GM23338 (cell line): ENCODE results near the gene EBLN1. TPM values are rescaled to one million over a fixed set of nuclear protein-coding genes. Genes with fewer than 3 reads are reported as not detected.

Source experiments
- ATAC-seq: fragments of 200-7000 bp; cut with Tn5 transposase; 3 replicates; pipeline ENCODE4 v1.9.1; 2020
- DNase-seq: peaks from one replicate; pipeline ENCODE4 v3.0.0-alpha.2; 2015; ENCODE audit warnings: low spot score
- H2AFZ ChIP-seq: fragments of 200-600 bp; sonication (generic); 2 replicates; pipeline ENCODE4 v1.8.0; 2016; ENCODE audit warnings: antibody characterized with exemption, mild to moderate bottlenecking, moderate library complexity
- H3F3A ChIP-seq: fragments of 200-600 bp; sonication (generic); replicated peaks from 2 replicates; pipeline ENCODE4 v1.8.0; 2017; ENCODE audit warnings: antibody characterized with exemption, mixed run types, low read depth
- H3K27ac ChIP-seq: fragments of 200-600 bp; sonication (generic); 2 replicates; pipeline ENCODE4 v1.6.1; 2016; ENCODE audit warnings: low read depth
- H3K27me3 ChIP-seq: fragments of 200-600 bp; sonication (generic); 2 replicates; pipeline ENCODE4 v1.8.0; 2016; ENCODE audit warnings: mild to moderate bottlenecking, mixed run types, moderate library complexity; ENCODE audit not compliant: insufficient read depth
- H3K36me3 ChIP-seq: fragments of 200-600 bp; sonication (generic); 2 replicates; pipeline ENCODE4 v1.8.0; 2016; ENCODE audit warnings: mild to moderate bottlenecking; ENCODE audit not compliant: insufficient read depth
- H3K4me1 ChIP-seq: fragments of 200-600 bp; sonication (generic); 2 replicates; pipeline ENCODE4 v1.8.0; 2016; ENCODE audit warnings: mild to moderate bottlenecking, moderate library complexity; ENCODE audit not compliant: insufficient read depth
- H3K4me2 ChIP-seq: fragments of 200-600 bp; sonication (generic); 2 replicates; pipeline ENCODE4 v1.7.1; 2017; ENCODE audit warnings: mixed run types
- H3K4me3 ChIP-seq: fragments of 200-600 bp; sonication (generic); 2 replicates; pipeline ENCODE4 v1.6.1; 2016; ENCODE audit warnings: mixed run types
- H3K79me2 ChIP-seq: fragments of 200-600 bp; sonication (generic); replicated peaks from 2 replicates; pipeline ENCODE4 v1.8.0; 2017; ENCODE audit warnings: mild to moderate bottlenecking; ENCODE audit not compliant: insufficient read depth
- H3K9me2 ChIP-seq: fragments of 200-600 bp; sonication (generic); 2 replicates; pipeline ENCODE4 v1.8.0; 2017; ENCODE audit not compliant: insufficient read depth
- H4K20me1 ChIP-seq: fragments of 200-600 bp; sonication (generic); replicated peaks from 2 replicates; pipeline ENCODE4 v1.8.0; 2017; ENCODE audit warnings: mild to moderate bottlenecking; ENCODE audit not compliant: insufficient read depth
- H3K27ac Mint-ChIP-seq: 2 replicates; pipeline ENCODE4 v1.8.0; 2020; ENCODE audit warnings: inconsistent platforms, mild to moderate bottlenecking, moderate library complexity, mixed read lengths
- H3K27me3 Mint-ChIP-seq: 3 replicates; pipeline ENCODE4 v1.8.0; 2022; ENCODE audit warnings: low read depth, mild to moderate bottlenecking, moderate library complexity, mixed read lengths, inconsistent platforms; ENCODE audit not compliant: insufficient read depth, poor library complexity
- H3K36me3 Mint-ChIP-seq: 3 replicates; pipeline ENCODE4 v1.8.0; 2021; ENCODE audit warnings: low read depth, mild to moderate bottlenecking, inconsistent platforms, moderate library complexity, mixed read lengths
- H3K4me1 Mint-ChIP-seq: 3 replicates; pipeline ENCODE4 v1.8.0; 2020; ENCODE audit warnings: mild to moderate bottlenecking, inconsistent platforms, mixed read lengths
- H3K4me3 Mint-ChIP-seq: 3 replicates; pipeline ENCODE4 v1.8.0; 2021; ENCODE audit warnings: moderate library complexity, mild to moderate bottlenecking, inconsistent platforms, mixed read lengths
- H3K9me3 Mint-ChIP-seq: 3 replicates; pipeline ENCODE4 v1.8.0; 2020; ENCODE audit warnings: moderate library complexity, mild to moderate bottlenecking, inconsistent platforms, mixed read lengths
- EZH2 ChIP-seq: fragments of 200-600 bp; sonication (generic); IDR thresholded peaks from one replicate; pipeline ENCODE4 v1.8.0; 2017; ENCODE audit warnings: antibody characterized with exemption, mild to moderate bottlenecking, low read depth; ENCODE audit not compliant: unreplicated experiment
- EZH2phosphoT487 ChIP-seq: fragments of 200-600 bp; sonication (generic); IDR thresholded peaks from one replicate; pipeline ENCODE4 v1.8.1; 2018; ENCODE audit warnings: antibody characterized with exemption; ENCODE audit not compliant: unreplicated experiment
- JUNB ChIP-seq: IDR thresholded peaks from one replicate; pipeline ENCODE4 v1.6.1; 2016; ENCODE audit warnings: antibody characterized with exemption; ENCODE audit not compliant: unreplicated experiment
- NANOG ChIP-seq: IDR thresholded peaks from 2 replicates; pipeline ENCODE4 v1.6.1; 2016; ENCODE audit warnings: antibody characterized with exemption, borderline replicate concordance
- REST ChIP-seq: IDR thresholded peaks from one replicate; pipeline ENCODE4 v1.6.1; 2018; ENCODE audit warnings: antibody characterized with exemption; ENCODE audit not compliant: unreplicated experiment
- STAT1 ChIP-seq: IDR thresholded peaks from one replicate; pipeline ENCODE4 v1.6.1; 2016; ENCODE audit warnings: antibody characterized with exemption; ENCODE audit not compliant: unreplicated experiment
- ZNF114 ChIP-seq: fragments of 250-450 bp; sonication (Bioruptor Pico); IDR thresholded peaks from 2 replicates; pipeline ENCODE4 v1.5.0; 2020; ENCODE audit warnings: mild to moderate bottlenecking, moderate library complexity
- polyA plus RNA-seq: library from polyadenylated mRNA; unstranded; fragments of >200 nt; fragmentation: Nextera tagmentation; extraction: Ambion mirVana; gene quantifications from 2 replicates; pipeline ENCODE4 v1.2.1, GENCODE V29; 2016
- total RNA-seq: library from RNA; depleted of rRNA; stranded (reverse); fragments of >200 nt; shearing (Covaris generic); gene quantifications from 2 replicates; pipeline ENCODE4 v1.2.3, GENCODE V29; 2014
- TF ChIP-seq, protein P1 (sequence below), 2 experiments: fragments of 200-600 bp in 1 of 2; sonication (generic) in 1 of 2; conservative IDR thresholded peaks; 2 replicates each; pipeline versions ENCODE4 v1.5.1 to v1.6.1; 2016 to 2017; ENCODE audit warnings: antibody characterized with exemption in 2 of 2, low read depth in 2 of 2, mild to moderate bottlenecking in 2 of 2, moderate library complexity in 1 of 2
- TF ChIP-seq, protein P2 (sequence below): IDR thresholded peaks from 2 replicates; pipeline ENCODE4 v1.6.1; 2016; ENCODE audit warnings: antibody characterized with exemption

Gene EBLN1
- total and polyA plus RNA-seq, 2 experiments from 2014 or later, result not detected

DNA sequence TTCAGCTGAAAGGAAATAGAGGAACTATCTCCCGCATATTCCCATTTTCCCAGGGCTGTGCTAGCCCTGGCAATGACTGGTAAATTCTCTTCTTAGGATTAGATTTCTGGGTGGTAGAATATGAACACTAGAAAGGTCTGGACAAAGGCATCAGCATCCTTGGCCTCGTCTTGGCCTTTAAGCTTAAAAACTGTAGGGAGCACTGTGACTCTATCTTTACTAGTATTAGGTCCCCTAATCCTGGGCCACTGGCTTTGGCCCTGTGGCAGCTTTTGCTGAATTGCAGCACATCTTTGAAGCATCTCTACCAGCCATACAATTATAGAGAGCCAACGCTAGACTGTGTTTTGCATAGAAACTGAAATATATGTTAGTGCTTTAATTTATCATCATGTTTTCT, 41.5 kb upstream of the EBLN1 start:
- TF ChIP-seq, protein P1, sequence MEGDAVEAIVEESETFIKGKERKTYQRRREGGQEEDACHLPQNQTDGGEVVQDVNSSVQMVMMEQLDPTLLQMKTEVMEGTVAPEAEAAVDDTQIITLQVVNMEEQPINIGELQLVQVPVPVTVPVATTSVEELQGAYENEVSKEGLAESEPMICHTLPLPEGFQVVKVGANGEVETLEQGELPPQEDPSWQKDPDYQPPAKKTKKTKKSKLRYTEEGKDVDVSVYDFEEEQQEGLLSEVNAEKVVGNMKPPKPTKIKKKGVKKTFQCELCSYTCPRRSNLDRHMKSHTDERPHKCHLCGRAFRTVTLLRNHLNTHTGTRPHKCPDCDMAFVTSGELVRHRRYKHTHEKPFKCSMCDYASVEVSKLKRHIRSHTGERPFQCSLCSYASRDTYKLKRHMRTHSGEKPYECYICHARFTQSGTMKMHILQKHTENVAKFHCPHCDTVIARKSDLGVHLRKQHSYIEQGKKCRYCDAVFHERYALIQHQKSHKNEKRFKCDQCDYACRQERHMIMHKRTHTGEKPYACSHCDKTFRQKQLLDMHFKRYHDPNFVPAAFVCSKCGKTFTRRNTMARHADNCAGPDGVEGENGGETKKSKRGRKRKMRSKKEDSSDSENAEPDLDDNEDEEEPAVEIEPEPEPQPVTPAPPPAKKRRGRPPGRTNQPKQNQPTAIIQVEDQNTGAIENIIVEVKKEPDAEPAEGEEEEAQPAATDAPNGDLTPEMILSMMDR (conservative IDR thresholded peaks at IDR 0.05; ENCODE audit: low read depth in 2 of 2), result peak; percentile 35 to 52; a peak in 2 of 4 replicates
- TF ChIP-seq STAT1, result no peak
- H3K4me1 Mint-ChIP-seq, result no peaks in the 10 kb centered on the region
- H3K4me3 Mint-ChIP-seq, result no peak overlapping the region
- H3K9me3 Mint-ChIP-seq, result no peaks in the 10 kb centered on the region
- H3K27me3 Mint-ChIP-seq, result peaks cover 19% of the 10 kb centered on the region
- H3K79me2 ChIP-seq, result no peaks in the 10 kb centered on the region
- H3K27me3 ChIP-seq, result peaks cover 44% of the 10 kb centered on the region
- no peaks in the 10 kb centered on the region for H4K20me1 ChIP-seq
- H3F3A ChIP-seq, result no peaks in the 10 kb centered on the region
- H3K4me2 ChIP-seq, result no peak overlapping the region
- H3K27ac Mint-ChIP-seq, result no peak overlapping the region
- no peak overlapping the region for H3K27ac ChIP-seq
- H3K4me1 ChIP-seq, result no peaks in the 10 kb centered on the region
- ATAC-seq (peak; percentile 71), DNase-seq (peak; percentile 48)
- H3K9me2 ChIP-seq, result no peaks in the 10 kb centered on the region
- H3K4me3 ChIP-seq, result no peak overlapping the region
- no peak overlapping the region for H2AFZ ChIP-seq
- H3K36me3 ChIP-seq, result no peaks in the 10 kb centered on the region
- no peaks in the 10 kb centered on the region for H3K36me3 Mint-ChIP-seq

- Histone ChIP-seq H2AFZ (no peak overlapping the region), H3K4me3 (no peak overlapping the region), H4K20me1 (no peaks in the 10 kb centered on the region), H3K9me2 (no peaks in the 10 kb centered on the region), H3K27ac (no peak overlapping the region), H3K79me2 (no peaks in the 10 kb centered on the region), H3K4me1 (no peaks in the 10 kb centered on the region), H3F3A (no peaks in the 10 kb centered on the region), H3K4me2 (no peak overlapping the region), H3K27me3 (peaks cover 52% of the 10 kb centered on the region), H3K36me3 (no peaks in the 10 kb centered on the region)
- Mint-ChIP-seq H3K27ac (no peak overlapping the region), H3K4me1 (no peaks in the 10 kb centered on the region), H3K9me3 (no peaks in the 10 kb centered on the region), H3K4me3 (no peak overlapping the region), H3K27me3 (peaks cover 27% of the 10 kb centered on the region), H3K36me3 (no peaks in the 10 kb centered on the region)
- ATAC-seq, result no peak
- no peak for TF ChIP-seq ZNF114 (CRISPR knock-in tag)
- TF ChIP-seq, protein P2, sequence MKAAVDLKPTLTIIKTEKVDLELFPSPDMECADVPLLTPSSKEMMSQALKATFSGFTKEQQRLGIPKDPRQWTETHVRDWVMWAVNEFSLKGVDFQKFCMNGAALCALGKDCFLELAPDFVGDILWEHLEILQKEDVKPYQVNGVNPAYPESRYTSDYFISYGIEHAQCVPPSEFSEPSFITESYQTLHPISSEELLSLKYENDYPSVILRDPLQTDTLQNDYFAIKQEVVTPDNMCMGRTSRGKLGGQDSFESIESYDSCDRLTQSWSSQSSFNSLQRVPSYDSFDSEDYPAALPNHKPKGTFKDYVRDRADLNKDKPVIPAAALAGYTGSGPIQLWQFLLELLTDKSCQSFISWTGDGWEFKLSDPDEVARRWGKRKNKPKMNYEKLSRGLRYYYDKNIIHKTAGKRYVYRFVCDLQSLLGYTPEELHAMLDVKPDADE, result no peak
- no peak for TF ChIP-seq NANOG
- TF ChIP-seq STAT1, result no peak
- no peak for DNase-seq
These were observed 40.7 kb upstream of the EBLN1 start for GRCh38 chr10:22258471-22258870.

DNA sequence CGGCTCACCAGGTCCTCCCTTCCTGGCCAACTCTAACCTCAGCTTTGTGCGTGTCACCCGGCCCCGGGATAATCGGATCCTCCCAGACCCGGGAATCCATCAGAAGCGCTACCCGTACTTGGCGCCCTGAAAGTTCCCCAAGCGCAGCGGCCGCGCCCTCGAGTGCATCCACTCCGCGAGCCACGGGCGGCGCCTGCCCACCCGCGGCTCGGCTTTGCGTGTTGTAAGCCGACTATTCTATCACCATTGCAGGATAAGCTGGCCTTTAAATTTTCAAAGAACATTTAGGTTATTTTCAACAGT, 35.7 kb upstream of the EBLN1 start:
- DNase-seq (peak; percentile 67), ATAC-seq (peak; percentile 40)
- H3K79me2 ChIP-seq, result no peaks in the 10 kb centered on the region
- peaks cover 9% of the 10 kb centered on the region for H3K4me1 ChIP-seq
- no peaks in the 10 kb centered on the region for H4K20me1 ChIP-seq
- peak overlapping the region; percentile 94 for H3K4me2 ChIP-seq
- H3K27me3 ChIP-seq, result peaks cover 100% of the 10 kb centered on the region
- H3K36me3 Mint-ChIP-seq, result no peaks in the 10 kb centered on the region
- H3K27ac ChIP-seq, result no peak overlapping the region
- H3K9me3 Mint-ChIP-seq, result no peaks in the 10 kb centered on the region
- no peaks in the 10 kb centered on the region for H3K36me3 ChIP-seq
- no peaks in the 10 kb centered on the region for H3K9me2 ChIP-seq
- peak overlapping the region; percentile 70 for H3K4me3 Mint-ChIP-seq
- H2AFZ ChIP-seq, result no peak overlapping the region
- H3K4me3 ChIP-seq, result peak overlapping the region; percentile 72
- H3K27me3 Mint-ChIP-seq, result peaks cover 61% of the 10 kb centered on the region
- H3K27ac Mint-ChIP-seq, result no peak overlapping the region
- H3F3A ChIP-seq, result 0 out of 2 replicates have a peak, but pooled peaks cover 4% of the 10 kb centered on the region
- peaks cover 9% of the 10 kb centered on the region for H3K4me1 Mint-ChIP-seq
- TF ChIP-seq EZH2phosphoT487 (no peak), NANOG (no peak), REST (no peak), JUNB (no peak), EZH2 (peak; percentile 95)
- TF ChIP-seq, protein P1 (conservative IDR thresholded peaks at IDR 0.05; ENCODE audit: low read depth in 2 of 2), result no peak
